GM19468 (cell line): ENCODE measurements around the gene SPRR4.
A peak's percentile ranks its signal among the peaks of the same experiment; 100 is the strongest.

Experiments used
- ATAC-seq: cut with Tn5 transposase; IDR thresholded peaks from one replicate; pipeline ENCODE4 v1.9.1; 2021; ENCODE audit warnings: mild to moderate bottlenecking, moderate library complexity, moderate number of reproducible peaks; ENCODE audit not compliant: unreplicated experiment; ENCODE audit errors: extremely low read depth

Gene SPRR4

GRCh38 chr1:152964536-152964935, 5.9 kb upstream of the SPRR4 start:
- no peak for ATAC-seq

- no peak for ATAC-seq
Observed at GRCh38 chr1:152965853-152966252, 4.6 kb upstream of the SPRR4 start.

GRCh38 chr1:152967201-152967600, 3.2 kb upstream of the SPRR4 start:
- no peak for ATAC-seq

GRCh38 chr1:152968248-152968647, 2.2 kb upstream of the SPRR4 start:
- ATAC-seq = peak; percentile 68

- ATAC-seq = no peak
Observed at GRCh38 chr1:152969036-152969435, 1.4 kb upstream of the SPRR4 start.

GRCh38 chr1:152972196-152972886, 1.9 kb downstream of the SPRR4 start:
- ATAC-seq = no peak

- ATAC-seq = no peak
Observed at GRCh38 chr1:152976688-152977087, 6.2 kb downstream of the SPRR4 start.

GRCh38 chr1:152977614-152978013, 7.2 kb downstream of the SPRR4 start:
- no peak for ATAC-seq

- no peak for ATAC-seq
Observed at GRCh38 chr1:152980676-152981075, 10.2 kb downstream of the SPRR4 start.

- no peak for ATAC-seq
Observed at GRCh38 chr1:152981146-152981871, 10.9 kb downstream of the SPRR4 start.

GRCh38 chr1:152982076-152982475, 11.6 kb downstream of the SPRR4 start:
- ATAC-seq = no peak

- no peak for ATAC-seq
Observed at GRCh38 chr1:152983234-152983633, 12.8 kb downstream of the SPRR4 start.

- no peak for ATAC-seq
Observed at GRCh38 chr1:152983743-152984142, 13.3 kb downstream of the SPRR4 start, which contains the start of gene SPRR1A. Gene SPRR1A, plus strand, starts transcription at chr1:152984081. Its CDS starts 1,150 bp downstream, at chr1:152985231.

GRCh38 chr1:152986578-152986977, 16.1 kb downstream of the SPRR4 start:
- no peak for ATAC-seq

GRCh38 chr1:152993186-152993585, 22.7 kb downstream of the SPRR4 start:
- no peak for ATAC-seq

- no peak for ATAC-seq
Observed at GRCh38 chr1:152995842-152996241, 25.4 kb downstream of the SPRR4 start.

GRCh38 chr1:152996633-152997400, 26.4 kb downstream of the SPRR4 start:
- no peak for ATAC-seq

- no peak for ATAC-seq
Observed at GRCh38 chr1:152997901-152998300, 27.5 kb downstream of the SPRR4 start.

- no peak for ATAC-seq
Observed at GRCh38 chr1:152998476-152998875, 28.0 kb downstream of the SPRR4 start.

- no peak for ATAC-seq
Observed at GRCh38 chr1:152999818-153000217, 29.4 kb downstream of the SPRR4 start.

- ATAC-seq = no peak
Observed at GRCh38 chr1:153000294-153000693, 29.8 kb downstream of the SPRR4 start.
